Smooth muscle cell (in vitro differentiated cells): ENCODE measurements around the gene ADRA1B. TPM values are rescaled to one million over a fixed set of nuclear protein-coding genes. Genes with fewer than 3 reads are reported as not detected.
A peak's percentile ranks its signal among the peaks of the same experiment; 100 is the strongest.

Experiments
- DNase-seq: peaks from one replicate; lab custom pipeline; 2025; ENCODE audit not compliant: unreplicated experiment; lab: John Stamatoyannopoulos, UW
- H2AFZ ChIP-seq: fragments of 200-600 bp; sonication (generic); 2 replicates; pipeline ENCODE4 v1.6.0; 2016; ENCODE audit warnings: antibody characterized with exemption, low read depth, mild to moderate bottlenecking
- H3F3A ChIP-seq: fragments of 200-600 bp; sonication (generic); 2 replicates; pipeline ENCODE4 v1.6.0; 2017; ENCODE audit warnings: antibody characterized with exemption, low read depth
- H3K27ac ChIP-seq: fragments of 200-600 bp; sonication (generic); 2 replicates; pipeline ENCODE4 v1.5.1; 2016; ENCODE audit warnings: low read depth, mild to moderate bottlenecking
- H3K27me3 ChIP-seq: fragments of 200-600 bp; sonication (generic); 2 replicates; pipeline ENCODE4 v1.6.1; 2016; ENCODE audit warnings: low read depth, mild to moderate bottlenecking
- H3K36me3 ChIP-seq: fragments of 200-600 bp; sonication (generic); 2 replicates; pipeline ENCODE4 v1.5.1; 2016; ENCODE audit warnings: low read depth
- H3K4me1 ChIP-seq: fragments of 200-600 bp; sonication (generic); 2 replicates; pipeline ENCODE4 v1.5.1; 2016; ENCODE audit warnings: low read depth
- H3K4me2 ChIP-seq: fragments of 200-600 bp; sonication (generic); 2 replicates; pipeline ENCODE4 v1.6.0; 2016; ENCODE audit warnings: mild to moderate bottlenecking
- H3K4me3 ChIP-seq: fragments of 200-600 bp; sonication (generic); 2 replicates; pipeline ENCODE4 v1.5.1; 2016; ENCODE audit warnings: mild to moderate bottlenecking
- H3K79me2 ChIP-seq: fragments of 200-600 bp; sonication (generic); 2 replicates; pipeline ENCODE4 v1.6.0; 2016; ENCODE audit warnings: low read depth, mild to moderate bottlenecking
- H3K9ac ChIP-seq: fragments of 200-600 bp; sonication (generic); 2 replicates; pipeline ENCODE4 v1.6.0; 2016; ENCODE audit warnings: low read depth
- H3K9me3 ChIP-seq: fragments of 200-600 bp; sonication (generic); replicated peaks from 2 replicates; pipeline ENCODE4 v1.5.1; 2016; ENCODE audit warnings: low read depth
- H4K20me1 ChIP-seq: fragments of 200-600 bp; sonication (generic); 2 replicates; pipeline ENCODE4 v1.6.0; 2016; ENCODE audit warnings: low read depth
- CTCF ChIP-seq: fragments of 200-600 bp; sonication (generic); IDR thresholded peaks from 2 replicates; pipeline ENCODE4 v1.5.1; 2017; ENCODE audit warnings: borderline replicate concordance, mild to moderate bottlenecking, antibody characterized with exemption; ENCODE audit not compliant: insufficient read depth, poor library complexity, severe bottlenecking
- WGBS: methylation state at CpG from one replicate; pipeline ENCODE4 v1.1.7; 2016; ENCODE audit warnings: low lambda C conversion rate; 5-methylcytosine and 5-hydroxymethylcytosine counted together
- polyA plus RNA-seq: library from polyadenylated mRNA; unstranded; fragments of >200 nt; fragmentation: Nextera tagmentation; extraction: Ambion mirVana; gene quantifications from 2 replicates; pipeline ENCODE4 v1.2.1, GENCODE V29; 2016
- total RNA-seq: library from RNA; depleted of rRNA; stranded (reverse); fragments of >200 nt; gene quantifications from 2 replicates; pipeline ENCODE4 v1.2.3, GENCODE V29; 2014

Gene ADRA1B
- total and polyA plus RNA-seq, 2 experiments from 2014 or later = 0.34 to 0.36 TPM

GRCh38 chr5:159899067-159900049 lies 16.9 kb upstream of the ADRA1B start:
- peak overlapping the region; percentile 72 for H3K4me2 ChIP-seq
- no peak for DNase-seq
- no peak overlapping the region for H2AFZ ChIP-seq
- no peak overlapping the region for H3K4me3 ChIP-seq
- peak overlapping the region; percentile 34 for H3K27ac ChIP-seq
- no peaks in the 10 kb centered on the region for H3K79me2 ChIP-seq
- no peaks in the 10 kb centered on the region for H3K36me3 ChIP-seq
- 26% methylated on average over 4 of the region's 4 CpGs for WGBS
- no peak for TF ChIP-seq CTCF
- H3K4me1 ChIP-seq = peaks cover 9% of the 10 kb centered on the region
- peaks cover under 1% of the 10 kb centered on the region for H3F3A ChIP-seq
- no peak overlapping the region for H3K9ac ChIP-seq
- H3K27me3 ChIP-seq = no peaks in the 10 kb centered on the region
- no peaks in the 10 kb centered on the region for H4K20me1 ChIP-seq
- H3K9me3 ChIP-seq = no peaks in the 10 kb centered on the region

DNA sequence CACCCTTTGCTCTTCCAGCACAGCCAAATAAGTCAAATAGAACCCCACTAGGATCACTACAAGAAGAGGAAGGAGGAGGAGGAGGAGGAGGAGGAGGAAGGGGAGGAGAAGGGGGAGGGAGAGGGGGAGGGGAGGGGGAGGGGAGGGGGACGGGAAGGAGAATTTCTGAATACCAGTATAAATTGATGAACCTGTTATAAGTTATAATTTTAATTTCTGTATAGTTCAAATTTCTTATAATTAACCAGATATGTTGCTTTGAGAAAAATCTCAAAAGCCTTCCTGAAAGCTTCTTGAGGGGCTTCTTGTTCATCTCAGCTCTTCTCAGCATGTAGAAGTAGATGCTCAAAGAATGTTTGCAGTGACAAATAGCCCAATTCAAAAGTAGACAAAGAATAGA lies 15.0 kb upstream of the ADRA1B start:
- H3K4me3 ChIP-seq = no peak overlapping the region
- H3K36me3 ChIP-seq = no peaks in the 10 kb centered on the region
- H3K9ac ChIP-seq = no peak overlapping the region
- DNase-seq = no peak
- H3K9me3 ChIP-seq = no peaks in the 10 kb centered on the region
- 57% methylated on average over 1 of the region's 1 CpG for WGBS
- peaks cover 6% of the 10 kb centered on the region for H3F3A ChIP-seq
- H4K20me1 ChIP-seq = no peaks in the 10 kb centered on the region
- no peak overlapping the region for H2AFZ ChIP-seq
- no peak overlapping the region for H3K4me2 ChIP-seq
- no peak for TF ChIP-seq CTCF
- peaks cover 2% of the 10 kb centered on the region for H3K27me3 ChIP-seq
- no peak overlapping the region for H3K27ac ChIP-seq
- no peaks in the 10 kb centered on the region for H3K79me2 ChIP-seq
- H3K4me1 ChIP-seq = peaks cover 9% of the 10 kb centered on the region

DNA sequence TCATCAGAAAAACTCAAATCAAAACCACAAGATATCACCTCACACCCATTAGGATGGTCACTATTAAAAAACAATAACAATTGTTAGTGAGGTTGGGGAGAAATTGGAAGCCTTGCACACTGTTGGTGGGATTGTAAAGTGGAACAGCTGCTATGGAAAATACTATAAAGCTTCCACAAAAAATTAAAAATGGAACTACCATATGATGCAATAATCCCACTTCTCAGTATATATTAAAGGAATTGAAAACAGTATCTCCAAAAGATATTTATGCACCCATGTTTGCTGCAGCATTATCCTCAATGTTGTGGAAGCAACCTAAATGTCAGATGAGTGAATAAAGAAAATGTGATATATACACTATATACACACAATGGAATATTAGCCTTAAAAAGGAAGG lies 14.5 kb upstream of the ADRA1B start:
- H3K9ac ChIP-seq = no peak overlapping the region
- H3K79me2 ChIP-seq = no peaks in the 10 kb centered on the region
- DNase-seq = no peak
- no peak overlapping the region for H2AFZ ChIP-seq
- no peak overlapping the region for H3K4me2 ChIP-seq
- peaks cover 4% of the 10 kb centered on the region for H3K27me3 ChIP-seq
- H3K36me3 ChIP-seq = no peaks in the 10 kb centered on the region
- peak overlapping the region; percentile 77 for H3K27ac ChIP-seq
- no peak overlapping the region for H3K4me3 ChIP-seq
- H3K4me1 ChIP-seq = peaks cover 9% of the 10 kb centered on the region
- no peaks in the 10 kb centered on the region for H3K9me3 ChIP-seq
- H4K20me1 ChIP-seq = no peaks in the 10 kb centered on the region
- TF ChIP-seq CTCF = no peak
- H3F3A ChIP-seq = peaks cover 9% of the 10 kb centered on the region
